GM12874 (cell line): Measurements from ENCODE around the gene MAN1C1.

Source experiments
- CTCF ChIP-seq: IDR thresholded peaks from 2 replicates; pipeline ENCODE4 v1.5.1; 2011; ENCODE audit warnings: low read depth, mild to moderate bottlenecking, control low read depth, low read length, moderate library complexity; ENCODE audit not compliant: insufficient read depth

Gene MAN1C1

GRCh38 chr1:25729790-25730644 is 113.4 kb downstream of the MAN1C1 start:
- no peak for TF ChIP-seq CTCF

GRCh38 chr1:25731148-25731547 is 114.6 kb downstream of the MAN1C1 start:
- no peak for TF ChIP-seq CTCF

GRCh38 chr1:25731626-25732370 is 115.2 kb downstream of the MAN1C1 start:
- no peak for TF ChIP-seq CTCF

GRCh38 chr1:25732821-25733220 is 116.2 kb downstream of the MAN1C1 start:
- TF ChIP-seq CTCF: no peak

GRCh38 chr1:25733271-25733670 is 116.7 kb downstream of the MAN1C1 start:
- TF ChIP-seq CTCF: no peak

- TF ChIP-seq CTCF: no peak
These were observed 119.5 kb downstream of the MAN1C1 start for GRCh38 chr1:25735956-25736529.

GRCh38 chr1:25737130-25737529 is 120.5 kb downstream of the MAN1C1 start:
- no peak for TF ChIP-seq CTCF
